Esophagus squamous epithelium (tissue), 5 donors: Measurements from ENCODE around the gene TCF12. TPM values are rescaled to one million over a fixed set of nuclear protein-coding genes. Genes with fewer than 3 reads are reported as not detected.

ENCODE experiments used
- DNase-seq: peaks from one replicate; lab custom pipeline; 2025; lab: John Stamatoyannopoulos, UW
- H3K27ac ChIP-seq, 4 donors: fragments of 200-600 bp; sonication (generic); one replicate each; pipeline ENCODE4 v1.5.1; 2016 to 2019; ENCODE audit warnings: mild to moderate bottlenecking in 1 of 4
- H3K27me3 ChIP-seq, 4 donors: fragments of 200-600 bp; sonication (generic); 1 replicate in 3 of 4; 2 replicates in 1 of 4; pipeline versions ENCODE4 v1.5.1 to v1.6.0; 2017 to 2021; ENCODE audit warnings: antibody characterized with exemption in 1 of 4
- H3K36me3 ChIP-seq, 3 donors: fragments of 200-600 bp; sonication (generic); one replicate each; pipeline ENCODE4 v1.5.1; 2016 to 2019
- H3K4me1 ChIP-seq, 3 donors: fragments of 200-600 bp; sonication (generic); one replicate each; pipeline ENCODE4 v1.5.1; 2017 to 2019
- H3K4me3 ChIP-seq, 4 donors: fragments of 200-600 bp; sonication (generic); 1 replicate in 3 of 4; 2 replicates in 1 of 4; pipeline ENCODE4 v1.5.1; 2016 to 2019; ENCODE audit warnings: mild to moderate bottlenecking in 2 of 4, moderate library complexity in 1 of 4
- H3K9me3 ChIP-seq, 3 donors: fragments of 200-600 bp; sonication (generic); one replicate each; pipeline ENCODE4 v1.5.1; 2016 to 2019
- CTCF ChIP-seq, 6 experiments: fragments of 450-650 bp in 4 of 6; fragments of 200-600 bp in 2 of 6; sonication (generic) in 2 of 6; IDR thresholded peaks; one replicate each; pipeline ENCODE4 v1.5.1; 2016 to 2019; ENCODE audit warnings: antibody characterized with exemption in 6 of 6, mild to moderate bottlenecking in 4 of 6, moderate library complexity in 4 of 6
- POLR2A ChIP-seq, 4 donors: fragments of 450-650 bp; IDR thresholded peaks; one replicate each; pipeline ENCODE4 v1.6.1; 2017; ENCODE audit warnings: antibody characterized with exemption in 4 of 4, mild to moderate bottlenecking in 4 of 4, moderate library complexity in 3 of 4
- WGBS, 2 donors: methylation state at CpG; one replicate each; pipeline ENCODE4 v1.1.5; 2018; 5-methylcytosine and 5-hydroxymethylcytosine counted together
- intact Hi-C: fragments of 100-400 bp; cut with DNase I; formaldehyde crosslinking; loops from one replicate; pipeline ENCODE4 v1.15.0; 2022
- total RNA-seq, 4 donors: library from RNA; depleted of rRNA; stranded (reverse); fragments of >200 nt; gene quantifications; one replicate each; pipeline ENCODE4 v1.1.0, GENCODE V29; 2016
- donor health status: DM: yes; HTN: yes; CAD: no.

The TCF12 gene
- total RNA-seq, 4 donors from 2014 or later = 28.5 to 90.4 (median 51.3) TPM

GRCh38 chr15:57034613-57035012 lies 116.2 kb downstream of the TCF12 start:
- Histone ChIP-seq H3K4me3 (no peak overlapping the region), H3K4me1 (peaks cover 0 to 31% (median 9%) of the 10 kb centered on the region in 3 donors), H3K27ac (no peak overlapping the region), H3K36me3 (no peaks in the 10 kb centered on the region), H3K9me3 (no peaks in the 10 kb centered on the region), H3K27me3 (no peaks in the 10 kb centered on the region)
- intact Hi-C loops = no loop called here
- TF ChIP-seq POLR2A (IDR thresholded peaks at IDR 0.05) = no peak
- TF ChIP-seq CTCF (IDR thresholded peaks at IDR 0.05) = no peak
- WGBS, 2 donors = 54 to 57% methylated on average over 1 of the region's 1 CpG
- no peak for DNase-seq

GRCh38 chr15:57035664-57036063 lies 117.2 kb downstream of the TCF12 start:
- 83 to 91% methylated on average over 2 to 4 of the region's 5 CpGs for WGBS, 2 donors
- Histone ChIP-seq H3K27me3 (no peaks in the 10 kb centered on the region), H3K36me3 (no peaks in the 10 kb centered on the region), H3K9me3 (no peaks in the 10 kb centered on the region), H3K27ac (no peak overlapping the region), H3K4me1 (peaks cover 0 to 34% (median 9%) of the 10 kb centered on the region in 3 donors), H3K4me3 (no peak overlapping the region)
- TF ChIP-seq POLR2A (IDR thresholded peaks at IDR 0.05) = no peak
- TF ChIP-seq CTCF (IDR thresholded peaks at IDR 0.05) = no peak
- intact Hi-C loops = no loop called here
- DNase-seq = no peak

- Histone ChIP-seq H3K4me3 (no peak overlapping the region), H3K36me3 (no peaks in the 10 kb centered on the region), H3K27ac (no peak overlapping the region), H3K27me3 (no peaks in the 10 kb centered on the region), H3K9me3 (no peaks in the 10 kb centered on the region), H3K4me1 (peaks cover 0 to 32% (median 4%) of the 10 kb centered on the region in 3 donors)
- no peak for TF ChIP-seq CTCF (IDR thresholded peaks at IDR 0.05)
- no peak for TF ChIP-seq POLR2A (IDR thresholded peaks at IDR 0.05)
- DNase-seq = no peak
- intact Hi-C loops = no loop called here
- 39 to 53% methylated on average over 1 of the region's 1 CpG for WGBS, 2 donors
Observed at GRCh38 chr15:57036352-57036751, 117.9 kb downstream of the TCF12 start.

- intact Hi-C loops = no loop called here
- H3K27me3 ChIP-seq = no peaks in the 10 kb centered on the region
- H3K4me1 ChIP-seq = peaks cover 0 to 32% (median 0%) of the 10 kb centered on the region in 3 donors
- no peaks in the 10 kb centered on the region for H3K36me3 ChIP-seq
- TF ChIP-seq POLR2A (IDR thresholded peaks at IDR 0.05) (no peak), CTCF (IDR thresholded peaks at IDR 0.05) (no peak)
- no peak overlapping the region for H3K4me3 ChIP-seq
- H3K9me3 ChIP-seq = no peaks in the 10 kb centered on the region
- H3K27ac ChIP-seq = no peak overlapping the region
- WGBS, 2 donors = 83 to 91% methylated on average over 5 of the region's 5 CpGs
- DNase-seq = no peak
Observed at GRCh38 chr15:57037548-57037947, 119.1 kb downstream of the TCF12 start.

- peaks cover 0 to 32% (median 0%) of the 10 kb centered on the region in 3 donors for H3K4me1 ChIP-seq
Observed at GRCh38 chr15:57038040-57038439, 119.6 kb downstream of the TCF12 start.

More at GRCh38 chr15:57038040-57038439, 119.6 kb downstream of the TCF12 start:
- Histone ChIP-seq H3K36me3 (no peaks in the 10 kb centered on the region), H3K9me3 (no peaks in the 10 kb centered on the region), H3K27me3 (no peaks in the 10 kb centered on the region), H3K27ac (no peak overlapping the region), H3K4me3 (no peak overlapping the region)
- no peak for TF ChIP-seq CTCF (IDR thresholded peaks at IDR 0.05)
- intact Hi-C loops = no loop called here
- no peak for DNase-seq
- WGBS, 2 donors = 93 to 98% methylated on average over 2 of the region's 2 CpGs
